Gastrocnemius medialis (tissue), 4 donors: Measurements from ENCODE around the gene OR4D5. TPM values are rescaled to one million over a fixed set of nuclear protein-coding genes. Genes with fewer than 3 reads are reported as not detected.

Experiments used
- ATAC-seq, 2 donors: fragments of 150-250 bp; one replicate each; pipeline ENCODE4 v1.9.1; 2016
- DNase-seq, 2 donors: peaks; one replicate each; pipeline ENCODE4 v3.0.0-alpha.2; 2019
- H3K27ac ChIP-seq, 4 donors: fragments of 200-600 bp; sonication (generic); 1 replicate in 1 of 4; 2 replicates in 3 of 4; pipeline ENCODE4 v1.5.1; 2016 to 2018; ENCODE audit warnings: mild to moderate bottlenecking in 2 of 4, moderate library complexity in 1 of 4
- H3K27me3 ChIP-seq, 3 donors: fragments of 200-600 bp; sonication (generic) in 2 of 3; 1 replicate in 1 of 3; 2 replicates in 2 of 3; pipeline versions ENCODE4 v1.5.1 to v1.6.0; 2016 to 2019; ENCODE audit warnings: mild to moderate bottlenecking in 1 of 3, moderate library complexity in 1 of 3
- H3K36me3 ChIP-seq, 2 donors: fragments of 200-600 bp; sonication (generic) in 1 of 2; one replicate each; pipeline ENCODE4 v1.5.1; 2017 to 2018
- H3K4me1 ChIP-seq, 2 donors: fragments of 200-600 bp; sonication (generic) in 1 of 2; one replicate each; pipeline ENCODE4 v1.5.1; 2016 to 2017; ENCODE audit warnings: mild to moderate bottlenecking in 2 of 2
- H3K4me3 ChIP-seq, 4 donors: fragments of 200-600 bp; sonication (generic) in 3 of 4; 1 replicate in 1 of 4; 2 replicates in 3 of 4; pipeline ENCODE4 v1.5.1; 2016 to 2019; ENCODE audit warnings: mild to moderate bottlenecking in 2 of 4
- H3K9me3 ChIP-seq, 3 donors: fragments of 200-600 bp; sonication (generic) in 2 of 3; 1 replicate in 1 of 3; 2 replicates in 2 of 3; pipeline ENCODE4 v1.5.1; 2016 to 2019
- CTCF ChIP-seq, 5 experiments: fragments of 450-650 bp in 3 of 5; fragments of 200-600 bp in 2 of 5; sonication (generic) in 2 of 5; IDR thresholded peaks in 4 of 5; conservative IDR thresholded peaks in 1 of 5; 1 replicate in 4 of 5; 2 replicates in 1 of 5; pipeline ENCODE4 v1.5.1; 2016 to 2019; ENCODE audit warnings: antibody characterized with exemption in 5 of 5, mild to moderate bottlenecking in 3 of 5, moderate library complexity in 3 of 5
- POLR2A ChIP-seq, 2 donors: fragments of 450-650 bp; IDR thresholded peaks; one replicate each; pipeline ENCODE4 v1.6.1; 2017; ENCODE audit warnings: antibody characterized with exemption in 2 of 2, mild to moderate bottlenecking in 2 of 2, moderate library complexity in 2 of 2
- in situ Hi-C, 4 donors: fragments of 200-750 bp; cut with MboI; loops; one replicate each; pipeline versions ENCODE4 v1.15.0 to v1.8.0; 2017; ENCODE audit warnings: low sequenced_read_pairs in 4 of 4
- intact Hi-C: fragments of 100-400 bp; cut with DNase I; formaldehyde crosslinking; loops from one replicate; pipeline ENCODE4 v1.15.1; 2023; ENCODE audit warnings: low total_unique reads
- total RNA-seq, 4 donors: library from RNA; depleted of rRNA; stranded (reverse); fragments of >200 nt; gene quantifications; one replicate each; pipeline versions ENCODE4 v1.1.0 to v1.2.3, GENCODE V29; 2016

Gene OR4D5
- total RNA-seq = not detected

GRCh38 chr11:123939317-123939716 lies at the start of gene OR4D5:
Gene OR4D5, plus strand, starts transcription at chr11:123939617. Its CDS starts 0 bp downstream, at chr11:123939617.
- no peaks in the 10 kb centered on the region for H3K27me3 ChIP-seq
- H3K4me3 ChIP-seq = no peak within 1 kb of the TSS
- DNase-seq = no peak
- intact Hi-C loops (no loop called here), in situ Hi-C loops (no loop called here)
- H3K27ac ChIP-seq = no peak within 1 kb of the TSS
- H3K36me3 ChIP-seq = no peaks in the 10 kb centered on the region
- ATAC-seq = no peak
- H3K4me1 ChIP-seq = no peaks in the 10 kb centered on the region
- H3K9me3 ChIP-seq = no peaks in the 10 kb centered on the region
- no peak for TF ChIP-seq POLR2A (IDR thresholded peaks at IDR 0.05)
- no peak for TF ChIP-seq CTCF (IDR thresholded peaks at IDR 0.05 in 4 of 5, conservative IDR thresholded peaks at IDR 0.05 in 1 of 5)

DNA sequence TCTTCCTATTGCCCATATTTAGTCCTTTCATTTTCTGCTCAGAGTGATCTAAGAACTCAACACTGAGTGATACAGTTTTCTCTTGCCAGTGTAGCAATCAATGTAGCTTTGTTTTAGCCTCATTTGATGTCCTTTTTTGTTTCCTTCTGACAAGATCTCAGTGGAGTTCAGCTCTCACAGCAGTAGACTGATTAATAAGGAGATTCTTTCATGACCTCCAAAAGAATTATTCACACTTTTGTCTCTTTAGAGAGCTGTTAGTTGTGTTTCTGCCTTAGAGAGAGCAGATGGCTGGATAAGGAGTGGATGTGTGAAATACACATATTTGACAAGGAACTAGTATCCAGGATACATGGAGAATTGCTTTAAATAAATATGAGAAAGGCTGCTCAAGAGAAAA lies 47.4 kb upstream of the OR4D5 start:
- Histone ChIP-seq H3K4me3 (no peak overlapping the region), H3K36me3 (no peaks in the 10 kb centered on the region), H3K27me3 (no peaks in the 10 kb centered on the region), H3K4me1 (no peaks in the 10 kb centered on the region), H3K27ac (no peak overlapping the region), H3K9me3 (no peaks in the 10 kb centered on the region)
- DNase-seq (no peak), ATAC-seq (no peak)
- in situ Hi-C loops = no loop called here
- intact Hi-C loops = no loop called here
- no peak for TF ChIP-seq POLR2A (IDR thresholded peaks at IDR 0.05)
- no peak for TF ChIP-seq CTCF (IDR thresholded peaks at IDR 0.05 in 4 of 5, conservative IDR thresholded peaks at IDR 0.05 in 1 of 5)

- ATAC-seq (no peak), DNase-seq (no peak)
- Histone ChIP-seq H3K27ac (no peak overlapping the region), H3K4me1 (no peaks in the 10 kb centered on the region), H3K27me3 (no peaks in the 10 kb centered on the region), H3K36me3 (no peaks in the 10 kb centered on the region), H3K9me3 (no peaks in the 10 kb centered on the region), H3K4me3 (no peak overlapping the region)
- TF ChIP-seq CTCF (IDR thresholded peaks at IDR 0.05 in 4 of 5, conservative IDR thresholded peaks at IDR 0.05 in 1 of 5) (no peak), POLR2A (IDR thresholded peaks at IDR 0.05) (no peak)
- in situ Hi-C loops = no loop called here
- intact Hi-C loops = no loop called here
Observed at GRCh38 chr11:123899792-123900191, 39.6 kb upstream of the OR4D5 start.

DNA sequence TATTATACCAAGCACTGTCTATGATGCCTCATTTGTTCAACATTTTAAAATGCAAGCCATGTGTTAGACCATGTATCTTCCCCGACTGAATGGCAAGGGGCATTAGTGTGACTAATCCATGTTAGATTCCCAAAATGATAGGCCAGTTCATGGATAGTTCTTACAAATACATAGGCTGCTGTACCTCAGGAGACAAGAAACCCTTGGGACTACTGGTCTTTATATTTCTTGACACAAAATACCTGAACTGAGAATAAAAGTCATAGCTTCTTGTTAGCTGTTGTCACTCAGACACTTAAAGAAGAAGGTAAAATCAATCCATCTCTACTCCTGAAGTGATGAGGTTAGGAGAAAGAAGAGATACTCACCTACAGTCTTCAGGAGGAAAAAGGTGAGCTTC lies 37.5 kb upstream of the OR4D5 start, which contains the start of gene OR8D4:
Gene OR8D4, plus strand, starts transcription at position 301 of the 400 bp plus-strand sequence. CDS start 4,265 bp downstream, outside the sequence.
- ATAC-seq = no peak

More for the DNA sequence above, 37.5 kb upstream of the OR4D5 start, which contains the start of gene OR8D4:
- H3K4me3 ChIP-seq = no peak within 1 kb of the TSS
- H3K27ac ChIP-seq = no peak within 1 kb of the TSS
- intact Hi-C loops (no loop called here), in situ Hi-C loops (no loop called here)
- H3K27me3 ChIP-seq = no peaks in the 10 kb centered on the region
- no peaks in the 10 kb centered on the region for H3K9me3 ChIP-seq
- TF ChIP-seq CTCF (IDR thresholded peaks at IDR 0.05 in 4 of 5, conservative IDR thresholded peaks at IDR 0.05 in 1 of 5) (no peak), POLR2A (IDR thresholded peaks at IDR 0.05) (no peak)
- no peak for DNase-seq
- H3K4me1 ChIP-seq = no peaks in the 10 kb centered on the region
- H3K36me3 ChIP-seq = no peaks in the 10 kb centered on the region
